Large intestine (tissue), 3 donors: ENCODE data around the gene SNHG17. TPM values are rescaled to one million over a fixed set of nuclear protein-coding genes. Genes with fewer than 3 reads are reported as not detected.
"Not testable (repeated sequence)": the region's sequence is repeated elsewhere in the genome, so short reads cannot be mapped to it uniquely, and the experiment has no call there.

Experiments used
- DNase-seq, 2 donors: peaks; one replicate each; pipeline versions ENCODE4 v3.0.0 to v3.0.0-alpha.2; 2013
- H3K27ac ChIP-seq: one replicate; pipeline ENCODE4 v1.5.1; 2013; ENCODE audit warnings: low read length
- H3K27me3 ChIP-seq: 2 replicates; pipeline ENCODE4 v1.6.1; 2013; ENCODE audit warnings: low read length; ENCODE audit not compliant: control insufficient read depth, insufficient read depth
- H3K36me3 ChIP-seq: 2 replicates; pipeline ENCODE4 v1.6.1; 2013; ENCODE audit warnings: low read length; ENCODE audit not compliant: control insufficient read depth, insufficient read depth
- H3K4me1 ChIP-seq: one replicate; pipeline ENCODE4 v1.6.1; 2013; ENCODE audit warnings: low read length; ENCODE audit not compliant: control insufficient read depth, insufficient read depth
- H3K4me3 ChIP-seq: one replicate; pipeline ENCODE4 v1.5.1; 2013; ENCODE audit warnings: low read length
- H3K9me3 ChIP-seq: one replicate; pipeline ENCODE4 v1.6.1; 2013; ENCODE audit warnings: mild to moderate bottlenecking, low read depth, low read length, moderate library complexity; ENCODE audit not compliant: control insufficient read depth
- WGBS: methylation state at CpG from one replicate; pipeline ENCODE4 v1.1.5; 2013; ENCODE audit warnings: low lambda C conversion rate; ENCODE audit not compliant: insufficient coverage; 5-methylcytosine and 5-hydroxymethylcytosine counted together
- polyA plus RNA-seq: library from polyadenylated mRNA; unstranded; fragments of 120-200 nt; gene quantifications from one replicate; pipeline ENCODE4 v1.2.1, GENCODE V29; 2013

The SNHG17 gene
- polyA plus RNA-seq, 1 donor, result 30.1 TPM

DNA sequence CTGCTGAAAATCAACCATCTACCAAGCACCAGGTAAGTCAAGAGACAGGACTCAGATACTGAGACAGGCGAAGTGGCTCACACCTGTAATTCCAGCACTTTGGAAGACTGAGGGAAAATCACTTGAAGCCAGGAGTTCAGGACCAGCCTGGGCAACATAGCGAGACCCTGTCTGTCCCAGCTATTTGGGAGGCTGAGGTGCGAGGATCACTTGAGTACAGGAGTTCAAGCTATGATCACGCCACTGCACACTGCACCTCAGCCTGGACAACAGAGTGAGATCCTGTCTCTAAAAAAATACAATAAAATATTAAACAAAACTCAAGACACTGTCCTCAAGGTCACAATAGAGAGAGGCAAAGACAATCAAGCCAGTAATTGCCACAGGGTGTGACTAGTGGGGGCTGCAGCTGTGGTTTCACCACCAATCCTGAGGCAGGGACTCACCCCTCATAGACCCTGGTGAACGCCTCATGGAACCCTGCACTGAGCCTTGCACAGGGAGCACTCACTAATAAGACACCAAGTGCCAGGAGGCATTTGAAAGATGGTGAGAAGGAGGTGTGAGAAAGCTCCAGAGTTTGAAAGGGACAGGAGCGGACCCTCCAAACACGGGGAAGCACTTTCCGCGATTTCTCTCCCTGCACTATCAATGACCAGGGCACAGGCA is 1.7 kb downstream of the SNHG17 start:
- no CpG with 5 or more reads among the region's 9 CpGs for WGBS

DNA sequence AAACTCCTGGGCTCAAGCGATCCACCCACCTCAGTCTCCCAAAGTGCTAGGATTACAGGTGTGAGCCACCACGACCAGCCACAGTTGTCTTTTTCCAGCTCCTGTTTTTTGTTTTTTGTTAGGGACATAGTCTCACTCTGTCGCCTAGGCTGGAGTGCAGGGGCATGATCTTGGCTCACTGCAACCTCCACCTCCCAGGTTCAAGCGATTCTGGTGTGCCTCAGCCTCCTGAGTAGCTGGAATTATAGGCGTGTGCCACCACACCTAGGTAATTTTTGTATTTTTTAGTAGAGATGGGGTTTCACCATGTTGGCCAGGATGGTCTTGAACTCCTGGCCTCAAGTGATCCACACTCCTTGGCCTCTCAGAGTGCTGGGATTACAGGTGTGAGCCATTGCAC is 2.3 kb downstream of the SNHG17 start:
- peaks cover 59% of the 10 kb centered on the region for H3K36me3 ChIP-seq
- DNase-seq, H3K4me3 ChIP-seq, H3K27ac ChIP-seq, H3K27me3 ChIP-seq, H3K9me3 ChIP-seq, H3K4me1 ChIP-seq: not testable (repeated sequence)
- no CpG with 5 or more reads among the region's 5 CpGs for WGBS

More for the DNA sequence above, 1.7 kb downstream of the SNHG17 start:
- Histone ChIP-seq H3K9me3 (no peaks in the 10 kb centered on the region), H3K27ac (no peak overlapping the region), H3K4me3 (peak overlapping the region; percentile 84), H3K27me3 (no peaks in the 10 kb centered on the region), H3K36me3 (peaks cover 53% of the 10 kb centered on the region), H3K4me1 (peaks cover 3% of the 10 kb centered on the region)
- DNase-seq, result no peak

DNA sequence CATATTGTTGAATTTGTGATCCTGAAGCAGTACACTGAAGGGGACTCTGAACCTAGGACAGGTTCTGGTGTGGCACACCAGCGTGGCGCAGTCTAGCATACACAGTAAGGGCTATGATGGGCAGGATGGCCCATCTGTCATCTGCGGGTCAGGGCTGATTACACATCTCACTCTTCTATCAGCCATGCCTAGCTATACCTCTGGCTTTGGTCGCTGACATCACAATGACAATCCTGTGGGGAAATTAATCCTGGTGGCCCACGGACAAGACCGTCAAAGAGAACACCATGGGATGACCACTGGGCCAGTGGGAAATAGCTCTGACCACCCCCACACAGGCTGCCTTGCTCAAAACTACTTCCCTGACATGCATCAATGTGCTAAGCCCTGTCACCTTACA is 2.8 kb downstream of the SNHG17 start:
- WGBS, result no CpG with 5 or more reads among the region's 6 CpGs
- Histone ChIP-seq H3K4me3 (no peak overlapping the region), H3K36me3 (peaks cover 65% of the 10 kb centered on the region), H3K4me1 (peaks cover 3% of the 10 kb centered on the region), H3K9me3 (no peaks in the 10 kb centered on the region), H3K27me3 (no peaks in the 10 kb centered on the region), H3K27ac (no peak overlapping the region)
- no peak for DNase-seq

DNA sequence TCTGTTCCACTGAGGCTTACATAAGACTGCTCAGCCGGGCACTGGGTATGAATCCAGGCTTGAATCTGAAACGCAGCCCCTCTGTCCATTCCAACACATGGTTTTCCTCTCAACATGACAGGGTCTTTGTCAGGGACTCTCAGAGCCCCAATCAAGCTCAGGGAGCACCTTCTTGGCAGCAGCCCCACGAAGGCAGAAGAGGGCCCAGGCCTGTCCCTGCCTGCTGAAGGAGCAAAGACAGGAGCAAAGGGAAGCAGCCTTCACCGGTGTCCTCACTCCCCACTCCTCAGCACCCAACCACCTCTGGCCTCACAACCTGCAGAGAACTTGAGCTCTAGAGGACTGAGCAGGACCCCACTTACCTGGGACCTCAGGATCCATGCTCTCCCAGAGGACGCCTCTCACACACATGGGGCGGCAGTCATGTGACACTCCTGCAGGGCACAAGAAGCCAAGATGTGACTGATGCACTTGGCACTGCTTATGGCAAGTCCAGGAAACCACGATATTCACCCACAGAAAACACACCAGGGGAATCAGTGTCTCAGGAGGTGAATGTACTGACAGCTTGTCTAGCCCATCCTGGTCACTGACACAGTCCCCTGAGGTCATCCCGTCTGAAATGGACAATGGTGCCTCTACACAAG is 4.3 kb downstream of the SNHG17 start:
- H3K4me3 ChIP-seq, result no peak overlapping the region
- 83% methylated on average over 1 of the region's 8 CpGs for WGBS
- H3K4me1 ChIP-seq, result peaks cover 3% of the 10 kb centered on the region
- no peaks in the 10 kb centered on the region for H3K27me3 ChIP-seq
- no peaks in the 10 kb centered on the region for H3K9me3 ChIP-seq
- H3K36me3 ChIP-seq, result peaks cover 80% of the 10 kb centered on the region
- no peak overlapping the region for H3K27ac ChIP-seq
- no peak for DNase-seq

DNA sequence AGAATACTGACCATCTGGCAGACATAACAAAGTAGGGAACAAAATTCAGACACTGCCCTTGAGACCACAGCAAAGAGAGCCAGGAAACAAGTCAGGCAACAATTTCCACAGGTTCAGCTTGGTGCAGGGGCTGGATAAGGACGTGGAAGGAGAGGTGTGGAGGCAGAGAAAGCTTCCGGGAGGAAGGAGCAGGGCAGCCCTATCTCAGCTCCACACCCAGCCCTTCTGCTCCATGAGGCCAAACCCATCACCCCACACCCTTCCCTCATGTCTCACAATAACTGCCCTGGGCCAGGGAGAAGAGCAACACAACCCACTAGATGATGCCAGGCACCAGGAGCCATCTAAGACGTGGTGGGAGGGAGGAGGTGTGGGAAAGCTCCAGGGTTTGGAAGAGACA is 5.8 kb downstream of the SNHG17 start:
- no peaks in the 10 kb centered on the region for H3K9me3 ChIP-seq
- H3K4me3 ChIP-seq, result no peak overlapping the region
- no peaks in the 10 kb centered on the region for H3K27me3 ChIP-seq
- no peak overlapping the region for H3K27ac ChIP-seq
- WGBS, result no CpG with 5 or more reads among the region's 3 CpGs
- H3K4me1 ChIP-seq, result peaks cover 3% of the 10 kb centered on the region
- H3K36me3 ChIP-seq, result peaks cover 95% of the 10 kb centered on the region
- DNase-seq, result no peak

DNA sequence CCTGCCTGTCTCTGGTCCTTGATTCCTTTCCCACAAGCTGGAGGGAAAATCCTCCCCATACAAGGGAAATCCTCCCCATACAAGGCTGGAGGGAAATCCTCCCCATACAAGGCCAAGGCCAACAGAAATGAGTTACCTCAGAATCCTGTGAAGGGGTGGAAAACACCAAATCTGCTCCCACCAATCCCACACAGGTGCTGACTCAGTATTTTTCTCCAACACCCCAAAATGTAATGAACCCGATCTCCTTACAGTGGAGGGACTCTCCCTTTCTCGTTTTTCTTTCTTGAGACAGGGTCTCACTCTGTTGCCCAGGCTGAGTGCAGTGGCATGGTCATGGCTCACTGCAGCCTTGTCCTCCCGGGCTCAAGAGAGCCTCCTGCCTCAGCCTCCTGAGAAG is 6.3 kb downstream of the SNHG17 start:
- no CpG with 5 or more reads among the region's 3 CpGs for WGBS
- H3K27me3 ChIP-seq, result no peaks in the 10 kb centered on the region
- no peak overlapping the region for H3K27ac ChIP-seq
- no peak for DNase-seq
- no peaks in the 10 kb centered on the region for H3K9me3 ChIP-seq
- H3K36me3 ChIP-seq, result peaks cover 99% of the 10 kb centered on the region
- no peak overlapping the region for H3K4me3 ChIP-seq
- H3K4me1 ChIP-seq, result peaks cover 3% of the 10 kb centered on the region

DNA sequence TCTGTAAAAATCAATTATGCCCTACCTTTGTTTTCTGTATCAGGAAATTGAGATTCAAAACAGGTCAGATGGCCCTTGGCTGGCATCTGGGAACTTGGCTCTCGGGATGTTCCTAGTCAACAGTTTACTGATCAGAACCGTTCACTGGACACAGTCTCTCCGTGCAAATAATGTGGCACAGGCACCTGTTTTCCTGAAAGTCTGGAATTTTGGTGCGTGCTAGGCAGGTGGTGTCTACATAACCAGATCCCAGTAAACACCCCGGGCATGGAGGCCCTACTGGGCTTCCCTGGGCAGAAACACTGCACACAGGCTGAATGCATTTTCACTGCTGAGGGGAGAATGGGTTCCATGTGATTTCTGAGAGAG is 7.5 kb downstream of the SNHG17 start:
- H3K27me3 ChIP-seq, result no peaks in the 10 kb centered on the region
- H3K27ac ChIP-seq, result no peak overlapping the region
- no peak overlapping the region for H3K4me3 ChIP-seq
- H3K36me3 ChIP-seq, result peaks cover 96% of the 10 kb centered on the region
- H3K4me1 ChIP-seq, result no peaks in the 10 kb centered on the region
- no CpG with 5 or more reads among the region's 5 CpGs for WGBS
- DNase-seq, result no peak
- no peaks in the 10 kb centered on the region for H3K9me3 ChIP-seq

DNA sequence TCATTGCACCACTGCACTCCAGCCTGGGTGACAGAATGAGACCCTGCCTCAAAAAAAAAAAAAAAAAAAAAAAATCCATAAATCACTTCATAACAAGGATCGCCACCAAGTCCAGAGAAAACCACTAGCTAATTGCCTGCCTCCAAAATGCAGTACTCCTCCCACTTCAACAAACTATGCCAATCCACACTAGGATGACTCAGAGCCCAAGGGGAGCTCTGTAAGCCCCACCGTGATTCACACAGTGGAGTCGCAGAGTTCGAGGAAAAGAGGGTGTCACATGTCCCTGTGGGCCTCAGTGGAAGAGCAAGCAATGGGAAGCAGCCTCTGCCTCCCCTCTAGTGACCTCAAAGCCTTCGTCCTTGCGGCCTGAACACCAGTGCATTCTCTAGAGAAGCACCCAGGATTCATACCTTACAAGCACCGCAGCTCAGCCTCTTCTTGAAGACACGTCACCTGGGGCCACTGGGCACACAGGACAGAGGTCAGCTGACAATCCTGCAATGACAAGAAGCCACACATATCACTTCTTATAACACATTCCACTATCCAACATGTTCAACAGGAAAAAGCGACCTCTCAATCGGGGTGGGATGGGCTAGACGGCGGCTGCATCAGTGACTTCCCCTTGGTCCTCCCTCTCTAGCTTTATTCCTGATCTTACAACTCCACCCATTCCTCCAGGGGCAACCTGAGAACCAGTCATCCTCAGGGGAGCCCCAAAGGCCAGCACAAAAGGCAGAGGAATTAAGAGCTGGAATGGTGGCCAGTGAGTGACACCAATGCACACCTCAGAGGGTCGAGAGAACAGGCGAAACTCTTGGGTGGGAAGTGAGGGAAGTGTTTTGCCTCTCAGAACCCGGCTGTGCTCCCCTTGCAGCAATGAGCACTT is 8.9 kb downstream of the SNHG17 start:
- Histone ChIP-seq H3K36me3 (peaks cover 96% of the 10 kb centered on the region), H3K4me1 (no peaks in the 10 kb centered on the region), H3K27me3 (no peaks in the 10 kb centered on the region), H3K4me3 (no peak overlapping the region), H3K27ac (no peak overlapping the region), H3K9me3 (no peaks in the 10 kb centered on the region)
- WGBS, result no CpG with 5 or more reads among the region's 15 CpGs
- no peak for DNase-seq

DNA sequence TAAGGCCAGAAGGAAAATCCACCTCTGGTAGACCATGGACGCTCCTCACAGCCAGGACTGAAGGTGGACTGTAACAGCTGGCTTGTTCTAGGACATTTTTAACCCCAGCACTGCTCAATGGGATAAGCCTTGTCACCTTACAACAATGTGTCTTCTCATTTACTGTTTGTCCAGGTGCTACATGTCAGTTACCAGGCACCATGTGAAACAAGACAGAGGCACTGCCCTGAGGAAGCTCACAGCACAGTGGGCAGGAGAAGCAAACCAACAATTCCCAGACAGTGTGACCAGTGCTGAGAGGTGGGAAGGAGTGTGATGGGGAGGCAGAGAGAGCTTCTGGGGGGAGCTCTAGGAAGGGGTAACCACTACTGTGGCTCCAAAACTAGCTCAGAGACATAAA is 10.7 kb downstream of the SNHG17 start:
- no CpG with 5 or more reads among the region's 1 CpG for WGBS
- no peak overlapping the region for H3K4me3 ChIP-seq
- no peak overlapping the region for H3K27ac ChIP-seq
- H3K36me3 ChIP-seq, result peaks cover 97% of the 10 kb centered on the region
- H3K27me3 ChIP-seq, result no peaks in the 10 kb centered on the region
- H3K9me3 ChIP-seq, result no peaks in the 10 kb centered on the region
- H3K4me1 ChIP-seq, result no peaks in the 10 kb centered on the region
- no peak for DNase-seq

DNA sequence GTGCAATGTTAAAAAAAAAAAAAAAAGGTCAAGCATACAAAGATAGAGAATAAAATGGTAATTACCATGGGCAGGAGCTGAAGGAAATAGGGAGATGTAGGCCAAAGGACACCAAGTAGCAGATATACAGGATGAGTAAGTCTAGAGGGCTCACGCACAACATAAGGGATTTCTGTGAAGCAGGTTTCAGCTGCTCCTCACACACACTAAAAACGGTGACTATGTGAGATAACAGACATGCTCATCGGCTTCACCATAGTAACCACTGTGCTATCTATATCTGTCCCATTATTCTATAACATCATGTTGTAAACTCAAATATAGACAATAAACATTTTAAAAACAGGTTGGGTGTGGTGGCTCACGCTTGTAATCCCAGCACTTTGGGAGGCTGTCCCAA is 11.6 kb downstream of the SNHG17 start:
- Histone ChIP-seq H3K9me3 (no peaks in the 10 kb centered on the region), H3K36me3 (peaks cover 96% of the 10 kb centered on the region)

More for the DNA sequence above, 11.6 kb downstream of the SNHG17 start:
- H3K4me1 ChIP-seq, result no peaks in the 10 kb centered on the region
- no peaks in the 10 kb centered on the region for H3K27me3 ChIP-seq
- H3K4me3 ChIP-seq, result no peak overlapping the region
- no CpG with 5 or more reads among the region's 4 CpGs for WGBS
- DNase-seq, result no peak
- no peak overlapping the region for H3K27ac ChIP-seq
